HepG2 (cell line): Measurements from ENCODE around the gene WDR18. TPM values are rescaled to one million over a fixed set of nuclear protein-coding genes. Genes with fewer than 3 reads are reported as not detected.
A peak's percentile ranks its signal among the peaks of the same experiment; 100 is the strongest.

ENCODE experiments used
- ADNP ChIP-seq: sonication (generic); formaldehyde crosslinking; IDR thresholded peaks from 2 replicates; pipeline ENCODE4 v1.4.0; 2020; ENCODE audit warnings: missing genetic modification reagents
- CCDC6 ChIP-seq: sonication (generic); formaldehyde crosslinking; IDR thresholded peaks from 2 replicates; pipeline ENCODE4 v1.8.1; 2022; ENCODE audit warnings: mild to moderate bottlenecking, missing genetic modification reagents, moderate library complexity
- CHD2 ChIP-seq: IDR thresholded peaks from 2 replicates; pipeline ENCODE4 v1.6.1; 2011; ENCODE audit warnings: low read depth, low read length, improper control_type of control experiment
- DR1 ChIP-seq: sonication (generic); formaldehyde crosslinking; IDR thresholded peaks from 2 replicates; pipeline ENCODE4 v1.8.0; 2021; ENCODE audit warnings: mild to moderate bottlenecking, missing genetic modification reagents, inconsistent platforms
- EHMT2 ChIP-seq: fragments of 200-600 bp; sonication (generic); IDR thresholded peaks from 2 replicates; pipeline ENCODE4 v1.7.0; 2017; ENCODE audit warnings: antibody characterized with exemption, low read depth, low read length, borderline replicate concordance
- GFI1 ChIP-seq: sonication (generic); formaldehyde crosslinking; IDR thresholded peaks from 2 replicates; pipeline ENCODE4 v1.5.0; 2020; ENCODE audit warnings: missing genetic modification reagents, mild to moderate bottlenecking, borderline replicate concordance
- HNRNPH1 ChIP-seq: fragments of 200-400 bp; formaldehyde crosslinking; optimal IDR thresholded peaks from 2 replicates; pipeline ENCODE3; 2017; ENCODE audit warnings: mild to moderate bottlenecking, low read depth, low read length
- KDM1A ChIP-seq: IDR thresholded peaks from 2 replicates; pipeline ENCODE4 v1.6.1; 2016; ENCODE audit warnings: missing compliant biosample characterization
- POLR2AphosphoS5 ChIP-seq: IDR thresholded peaks from 2 replicates; pipeline ENCODE4 v1.6.1; 2012; ENCODE audit warnings: low read depth, low read length
- SRSF4 ChIP-seq: fragments of 200-400 bp; formaldehyde crosslinking; IDR thresholded peaks from one replicate; pipeline ENCODE4 v1.6.1; 2018; ENCODE audit warnings: mild to moderate bottlenecking, low read depth, low read length, moderate library complexity; ENCODE audit not compliant: poor library complexity, severe bottlenecking
- ZFX ChIP-seq: sonication (generic); formaldehyde crosslinking; IDR thresholded peaks from 2 replicates; pipeline ENCODE4 v1.4.0; 2020; ENCODE audit warnings: mild to moderate bottlenecking, low read depth, missing genetic modification reagents, moderate library complexity
- ZKSCAN8 ChIP-seq: IDR thresholded peaks from 2 replicates; pipeline ENCODE4 v1.6.1; 2016; ENCODE audit warnings: borderline replicate concordance, missing genetic modification reagents, missing compliant biosample characterization
- ZMYM2 ChIP-seq: sonication (generic); formaldehyde crosslinking; IDR thresholded peaks from 2 replicates; pipeline ENCODE4 v1.8.0; 2022; ENCODE audit warnings: mild to moderate bottlenecking, missing genetic modification reagents
- ZMYM3 ChIP-seq: sonication (generic); formaldehyde crosslinking; IDR thresholded peaks from 2 replicates; pipeline ENCODE4 v1.5.1; 2020; ENCODE audit warnings: mild to moderate bottlenecking, missing genetic modification reagents
- ZNF20 ChIP-seq: sonication (generic); formaldehyde crosslinking; IDR thresholded peaks from 2 replicates; pipeline ENCODE4 v1.4.0; 2020; ENCODE audit warnings: mild to moderate bottlenecking, moderate library complexity, missing genetic modification reagents
- ZNF766 ChIP-seq: sonication (generic); formaldehyde crosslinking; IDR thresholded peaks from 2 replicates; pipeline ENCODE4 v1.5.0; 2020; ENCODE audit warnings: missing genetic modification reagents, borderline replicate concordance
- polyA plus RNA-seq, 8 experiments: library from polyadenylated mRNA; depleted of rRNA in 3 of 8; stranded (reverse) in 7 of 8; unstranded in 1 of 8; fragments of >200 nt; fragmentation: Illumina TruSeq in 4 of 8; extraction: Trizol in 4 of 8; gene quantifications; 2 replicates each; pipeline versions ENCODE4 v1.2.1 to v1.2.3, GENCODE V29; 2011 to 2016; ENCODE audit warnings: low read depth in 4 of 8, missing spikeins in 1 of 8, mixed read lengths in 1 of 8; ENCODE audit not compliant: insufficient read depth in 1 of 8
- total RNA-seq, 5 experiments: library from RNA; depleted of rRNA; stranded (reverse); fragments of >200 nt; fragmentation: Illumina TruSeq; extraction: Trizol; gene quantifications; 2 replicates each; pipeline ENCODE4 v1.2.3, GENCODE V29; 2016; ENCODE audit warnings: low read depth in 1 of 5
- TF ChIP-seq, protein P1 (sequence below), 2 experiments: sonication (generic) in 1 of 2; formaldehyde crosslinking in 1 of 2; IDR thresholded peaks; 2 replicates each; pipeline versions ENCODE4 v1.5.1 to v1.6.1; 2011 to 2020; ENCODE audit warnings: borderline replicate concordance in 1 of 2, low read depth in 1 of 2, low read length in 1 of 2, mild to moderate bottlenecking in 1 of 2, missing genetic modification reagents in 1 of 2, moderate library complexity in 1 of 2
- TF ChIP-seq, protein P2 (sequence below): sonication (generic); formaldehyde crosslinking; IDR thresholded peaks from 2 replicates; pipeline ENCODE4 v1.4.0; 2020; ENCODE audit warnings: missing genetic modification reagents, mild to moderate bottlenecking, borderline replicate concordance
- TF ChIP-seq, protein P3 (sequence below): sonication (generic); formaldehyde crosslinking; IDR thresholded peaks from 2 replicates; pipeline ENCODE4 v1.5.1; 2020; ENCODE audit warnings: missing genetic modification reagents, mild to moderate bottlenecking, borderline replicate concordance
- TF ChIP-seq, protein P4 (sequence below): sonication (generic); formaldehyde crosslinking; IDR thresholded peaks from 2 replicates; pipeline ENCODE4 v1.5.0; 2020; ENCODE audit warnings: missing genetic modification reagents, mild to moderate bottlenecking, borderline replicate concordance
- TF ChIP-seq, protein P5 (sequence below): IDR thresholded peaks from 2 replicates; pipeline ENCODE4 v1.6.1; 2016; ENCODE audit warnings: missing genetic modification reagents, missing compliant biosample characterization

The WDR18 gene
- total and polyA plus RNA-seq, 2 of the 13 experiments (the other 11 are each of a cell fraction or from before 2014, with no cell fraction given): 36.4 to 47.6 TPM

DNA sequence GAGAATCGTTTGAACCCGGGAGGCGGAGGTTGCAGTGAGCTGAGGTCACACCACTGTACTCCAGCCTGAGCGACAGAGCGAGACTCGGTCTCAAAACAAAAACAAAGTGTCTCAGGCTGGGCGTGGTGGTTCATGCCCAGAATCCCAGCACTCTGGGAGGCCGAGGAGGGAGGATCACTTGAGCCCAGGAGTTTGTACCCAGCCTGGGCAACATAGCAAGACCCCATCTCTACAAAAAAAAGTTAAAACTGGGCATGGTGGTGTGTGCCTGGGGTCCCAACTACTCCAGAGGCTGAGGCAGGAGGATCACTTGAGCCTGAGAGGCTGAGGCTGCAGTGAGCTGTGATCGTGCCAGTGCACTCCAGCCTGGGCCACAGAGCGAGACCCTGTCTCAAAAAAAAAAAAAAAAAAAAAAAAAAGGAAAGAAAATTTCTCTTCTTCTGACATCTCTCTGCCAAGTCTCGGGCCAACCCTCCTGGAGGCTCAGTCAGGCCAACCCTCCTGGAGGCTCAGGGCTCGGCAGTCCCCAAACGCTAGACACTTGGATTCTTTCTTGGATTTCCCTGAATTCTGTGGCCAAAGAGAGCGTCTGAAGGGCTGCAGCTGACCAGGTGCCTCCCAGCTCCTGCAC is 32.0 kb upstream of the WDR18 start (continued):
- TF ChIP-seq CHD2 (no peak), KDM1A (CRISPR knock-in tag) (0 out of 2 replicates have a peak, but pooled peaks have one; percentile 67), SRSF4 (no peak), ZMYM3 (CRISPR knock-in tag) (0 out of 2 replicates have a peak, but pooled peaks have one; percentile 26), ZMYM2 (CRISPR knock-in tag) (no peak), GFI1 (0 out of 2 replicates have a peak, but pooled peaks have one; percentile 23), DR1 (CRISPR knock-in tag) (0 out of 2 replicates have a peak, but pooled peaks have one; percentile 19), HNRNPH1 (no peak), ZFX (no peak), ADNP (CRISPR knock-in tag) (0 out of 2 replicates have a peak, but pooled peaks have one; percentile 31), ZKSCAN8 (CRISPR knock-in tag) (no peak), EHMT2 (no peak), POLR2AphosphoS5 (peak; percentile 19; the same call in 1 of the 2 replicates), CCDC6 (CRISPR knock-in tag) (peak; percentile 6; the same call in 1 of the 2 replicates), ZNF20 (no peak), ZNF766 (CRISPR knock-in tag) (no peak)
- TF ChIP-seq, protein P1, sequence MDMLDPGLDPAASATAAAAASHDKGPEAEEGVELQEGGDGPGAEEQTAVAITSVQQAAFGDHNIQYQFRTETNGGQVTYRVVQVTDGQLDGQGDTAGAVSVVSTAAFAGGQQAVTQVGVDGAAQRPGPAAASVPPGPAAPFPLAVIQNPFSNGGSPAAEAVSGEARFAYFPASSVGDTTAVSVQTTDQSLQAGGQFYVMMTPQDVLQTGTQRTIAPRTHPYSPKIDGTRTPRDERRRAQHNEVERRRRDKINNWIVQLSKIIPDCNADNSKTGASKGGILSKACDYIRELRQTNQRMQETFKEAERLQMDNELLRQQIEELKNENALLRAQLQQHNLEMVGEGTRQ (IDR thresholded peaks at IDR 0.05; ENCODE audit: low read depth, low read length): no peak
- TF ChIP-seq, protein P1 (CRISPR knock-in tag; IDR thresholded peaks at IDR 0.05; ENCODE audit: borderline replicate concordance): 0 out of 2 replicates have a peak, but pooled peaks have one; percentile 23
- TF ChIP-seq, protein P2, sequence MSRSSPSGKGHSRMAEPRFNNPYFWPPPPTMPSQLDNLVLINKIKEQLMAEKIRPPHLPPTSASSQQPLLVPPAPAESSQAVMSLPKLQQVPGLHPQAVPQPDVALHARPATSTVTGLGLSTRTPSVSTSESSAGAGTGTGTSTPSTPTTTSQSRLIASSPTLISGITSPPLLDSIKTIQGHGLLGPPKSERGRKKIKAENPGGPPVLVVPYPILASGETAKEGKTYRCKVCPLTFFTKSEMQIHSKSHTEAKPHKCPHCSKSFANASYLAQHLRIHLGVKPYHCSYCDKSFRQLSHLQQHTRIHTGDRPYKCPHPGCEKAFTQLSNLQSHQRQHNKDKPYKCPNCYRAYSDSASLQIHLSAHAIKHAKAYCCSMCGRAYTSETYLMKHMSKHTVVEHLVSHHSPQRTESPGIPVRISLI (CRISPR knock-in tag): peak; percentile 85
- TF ChIP-seq, protein P3, sequence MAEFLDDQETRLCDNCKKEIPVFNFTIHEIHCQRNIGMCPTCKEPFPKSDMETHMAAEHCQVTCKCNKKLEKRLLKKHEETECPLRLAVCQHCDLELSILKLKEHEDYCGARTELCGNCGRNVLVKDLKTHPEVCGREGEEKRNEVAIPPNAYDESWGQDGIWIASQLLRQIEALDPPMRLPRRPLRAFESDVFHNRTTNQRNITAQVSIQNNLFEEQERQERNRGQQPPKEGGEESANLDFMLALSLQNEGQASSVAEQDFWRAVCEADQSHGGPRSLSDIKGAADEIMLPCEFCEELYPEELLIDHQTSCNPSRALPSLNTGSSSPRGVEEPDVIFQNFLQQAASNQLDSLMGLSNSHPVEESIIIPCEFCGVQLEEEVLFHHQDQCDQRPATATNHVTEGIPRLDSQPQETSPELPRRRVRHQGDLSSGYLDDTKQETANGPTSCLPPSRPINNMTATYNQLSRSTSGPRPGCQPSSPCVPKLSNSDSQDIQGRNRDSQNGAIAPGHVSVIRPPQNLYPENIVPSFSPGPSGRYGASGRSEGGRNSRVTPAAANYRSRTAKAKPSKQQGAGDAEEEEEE: no peak
- TF ChIP-seq, protein P4, sequence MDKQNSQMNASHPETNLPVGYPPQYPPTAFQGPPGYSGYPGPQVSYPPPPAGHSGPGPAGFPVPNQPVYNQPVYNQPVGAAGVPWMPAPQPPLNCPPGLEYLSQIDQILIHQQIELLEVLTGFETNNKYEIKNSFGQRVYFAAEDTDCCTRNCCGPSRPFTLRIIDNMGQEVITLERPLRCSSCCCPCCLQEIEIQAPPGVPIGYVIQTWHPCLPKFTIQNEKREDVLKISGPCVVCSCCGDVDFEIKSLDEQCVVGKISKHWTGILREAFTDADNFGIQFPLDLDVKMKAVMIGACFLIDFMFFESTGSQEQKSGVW: 0 out of 2 replicates have a peak, but pooled peaks have one; percentile 9
- TF ChIP-seq, protein P5, sequence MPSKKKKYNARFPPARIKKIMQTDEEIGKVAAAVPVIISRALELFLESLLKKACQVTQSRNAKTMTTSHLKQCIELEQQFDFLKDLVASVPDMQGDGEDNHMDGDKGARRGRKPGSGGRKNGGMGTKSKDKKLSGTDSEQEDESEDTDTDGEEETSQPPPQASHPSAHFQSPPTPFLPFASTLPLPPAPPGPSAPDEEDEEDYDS (CRISPR knock-in tag): no peak
